Testis (tissue), 2 donors: ENCODE results near the gene CLEC11A.

Experiments used
- POLR2A ChIP-seq: fragments of 450-650 bp; IDR thresholded peaks from one replicate; pipeline ENCODE4 v1.6.1; 2017; ENCODE audit warnings: antibody characterized with exemption, mild to moderate bottlenecking, moderate library complexity
- TF ChIP-seq, protein P1 (sequence below), 3 experiments: fragments of 450-650 bp in 2 of 3; fragments of 200-600 bp in 1 of 3; sonication (generic) in 1 of 3; IDR thresholded peaks; one replicate each; pipeline ENCODE4 v1.5.1; 2016 to 2019; ENCODE audit warnings: antibody characterized with exemption in 3 of 3, mild to moderate bottlenecking in 2 of 3, moderate library complexity in 1 of 3

DNA sequence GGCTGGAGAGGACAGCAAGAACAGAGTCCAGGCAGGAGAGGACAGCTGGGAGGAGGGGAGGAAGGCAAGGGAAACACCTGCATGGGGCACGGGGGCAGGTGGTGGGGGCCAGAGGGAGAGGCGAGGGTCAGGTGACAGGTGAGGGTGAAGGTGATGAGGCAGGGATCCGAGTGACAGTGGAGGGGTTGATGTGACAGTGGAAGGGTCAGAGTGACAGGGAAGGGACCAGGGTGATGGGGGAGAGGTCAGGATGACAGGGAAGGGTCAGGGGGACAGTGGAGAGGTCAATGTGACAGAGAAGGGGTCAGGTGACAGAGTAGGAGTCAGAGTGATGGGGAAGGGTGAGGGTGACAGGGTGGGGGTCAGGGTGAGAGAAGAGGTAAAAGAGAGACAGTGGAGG, 44.8 kb upstream of the CLEC11A start:
- TF ChIP-seq, protein P1, sequence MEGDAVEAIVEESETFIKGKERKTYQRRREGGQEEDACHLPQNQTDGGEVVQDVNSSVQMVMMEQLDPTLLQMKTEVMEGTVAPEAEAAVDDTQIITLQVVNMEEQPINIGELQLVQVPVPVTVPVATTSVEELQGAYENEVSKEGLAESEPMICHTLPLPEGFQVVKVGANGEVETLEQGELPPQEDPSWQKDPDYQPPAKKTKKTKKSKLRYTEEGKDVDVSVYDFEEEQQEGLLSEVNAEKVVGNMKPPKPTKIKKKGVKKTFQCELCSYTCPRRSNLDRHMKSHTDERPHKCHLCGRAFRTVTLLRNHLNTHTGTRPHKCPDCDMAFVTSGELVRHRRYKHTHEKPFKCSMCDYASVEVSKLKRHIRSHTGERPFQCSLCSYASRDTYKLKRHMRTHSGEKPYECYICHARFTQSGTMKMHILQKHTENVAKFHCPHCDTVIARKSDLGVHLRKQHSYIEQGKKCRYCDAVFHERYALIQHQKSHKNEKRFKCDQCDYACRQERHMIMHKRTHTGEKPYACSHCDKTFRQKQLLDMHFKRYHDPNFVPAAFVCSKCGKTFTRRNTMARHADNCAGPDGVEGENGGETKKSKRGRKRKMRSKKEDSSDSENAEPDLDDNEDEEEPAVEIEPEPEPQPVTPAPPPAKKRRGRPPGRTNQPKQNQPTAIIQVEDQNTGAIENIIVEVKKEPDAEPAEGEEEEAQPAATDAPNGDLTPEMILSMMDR (IDR thresholded peaks at IDR 0.05), result no peak
- no peak for TF ChIP-seq POLR2A
